ENCODE measurements around the gene METRN.
A peak's percentile ranks its signal among the peaks of the same experiment; 100 is the strongest.
"Not testable (repeated sequence)": the region's sequence is repeated elsewhere in the genome, so short reads cannot be mapped to it uniquely, and the experiment has no call there.

Gene METRN

DNA sequence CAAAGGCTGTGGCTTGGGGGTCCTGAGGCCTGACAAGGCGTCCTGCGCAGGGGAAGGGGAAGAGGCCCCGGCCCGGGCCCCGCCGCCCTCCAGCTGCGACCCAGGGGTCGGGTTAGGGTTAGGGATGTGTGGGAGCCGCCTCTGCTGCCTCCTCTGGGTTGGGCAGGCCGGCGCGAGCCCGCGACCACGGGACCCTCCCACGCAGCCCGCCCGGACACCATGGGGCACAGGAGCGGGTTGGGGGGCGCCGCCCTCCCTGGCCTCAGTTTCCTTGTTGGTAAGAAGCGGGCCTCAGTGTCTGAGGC is 25.5 kb downstream of the METRN start:
- no peak for DNase-seq

DNA sequence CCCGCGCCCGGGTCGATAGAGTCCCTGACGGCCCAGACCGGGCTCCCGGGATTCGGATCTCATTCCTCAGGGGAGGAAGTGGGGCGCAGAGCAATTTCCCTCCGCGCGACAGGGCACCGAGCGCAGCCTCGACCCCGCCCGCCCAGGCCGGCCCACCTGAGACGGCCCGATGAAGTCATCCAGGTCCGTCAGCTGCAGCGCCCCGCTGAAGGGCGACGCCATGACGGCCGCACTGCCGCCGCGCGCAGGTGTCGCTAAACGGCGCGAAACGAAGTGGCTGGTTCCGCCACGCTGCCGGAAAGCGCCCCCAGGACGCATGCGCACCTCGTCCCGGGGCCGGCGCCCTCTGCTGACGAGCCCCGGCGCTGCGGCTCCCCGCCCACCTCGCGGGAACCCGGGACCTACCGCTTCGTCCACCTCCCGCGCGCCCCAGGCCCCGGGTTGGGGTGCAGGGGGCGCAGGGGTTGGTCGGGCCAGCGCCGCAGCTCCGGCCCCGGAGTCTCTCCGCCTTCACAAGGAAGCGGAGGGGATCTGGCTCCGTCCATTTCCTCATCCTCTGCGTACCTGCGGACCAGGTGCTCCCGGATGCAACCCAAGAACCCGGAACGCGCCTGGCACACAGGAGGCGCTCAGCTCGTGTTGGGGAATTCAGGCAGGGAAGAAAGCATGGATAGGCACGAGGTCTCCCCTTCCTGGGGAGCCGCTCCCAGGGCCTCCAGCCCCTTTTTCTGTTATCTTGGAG is 26.0 kb downstream of the METRN start, which contains the start of gene CIAO3:
CIAO3 (minus strand) TSS at position 234 of the 742 bp plus-strand sequence; CDS start at position 222, 12 bp downstream.
- DNase-seq: peak; percentile 47

DNA sequence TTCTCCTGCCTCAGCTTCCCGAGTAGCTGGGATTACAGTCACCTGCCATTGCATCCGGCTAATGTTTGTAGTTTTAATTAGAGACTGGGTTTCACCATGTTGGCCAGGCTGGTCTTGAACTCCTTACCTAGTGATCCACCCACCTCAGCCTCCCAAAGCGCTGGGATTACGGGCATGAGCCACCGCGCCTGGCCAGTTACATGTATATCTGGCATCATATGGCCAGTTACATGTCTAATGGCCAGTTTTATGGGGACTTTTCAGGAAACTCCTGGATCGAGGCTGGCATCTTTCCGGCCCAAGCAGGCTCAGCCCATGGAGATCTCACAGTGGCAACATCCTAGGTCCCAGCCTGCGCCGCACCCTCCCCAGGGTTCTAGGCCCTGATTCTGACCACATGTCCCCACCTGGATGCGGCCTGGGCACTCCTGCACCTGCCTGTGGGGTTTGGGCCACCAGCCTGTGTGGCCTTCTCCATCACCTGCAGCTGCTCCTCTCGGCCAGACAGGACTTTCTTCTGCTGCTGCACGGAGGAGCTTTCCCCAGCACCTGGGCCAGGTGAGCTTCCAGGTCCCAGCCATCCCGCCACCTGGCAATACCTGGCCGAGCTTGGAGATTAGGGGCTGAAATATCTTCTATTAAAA is 27.2 kb downstream of the METRN start:
- no peak for DNase-seq

DNA sequence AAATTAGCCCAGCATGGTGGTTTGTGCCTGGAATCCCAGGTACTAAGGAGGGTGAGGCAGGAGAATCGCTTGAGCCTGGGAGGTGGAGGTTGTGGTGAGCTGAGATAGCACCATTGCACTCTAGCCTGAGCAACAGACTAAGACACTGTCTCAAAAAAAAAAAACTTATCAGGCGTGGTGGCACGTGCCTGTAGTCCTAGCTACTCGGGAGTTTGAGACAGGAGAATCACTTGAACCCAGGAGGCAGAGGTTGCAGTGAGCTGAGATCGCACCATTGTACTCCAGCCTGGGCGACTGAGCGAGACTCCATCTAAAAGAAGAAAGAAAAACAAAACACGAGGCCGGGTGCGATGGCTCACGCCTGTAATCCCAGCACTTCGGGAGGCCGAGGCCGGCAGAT is 28.0 kb downstream of the METRN start:
- DNase-seq: not testable (repeated sequence)

DNA sequence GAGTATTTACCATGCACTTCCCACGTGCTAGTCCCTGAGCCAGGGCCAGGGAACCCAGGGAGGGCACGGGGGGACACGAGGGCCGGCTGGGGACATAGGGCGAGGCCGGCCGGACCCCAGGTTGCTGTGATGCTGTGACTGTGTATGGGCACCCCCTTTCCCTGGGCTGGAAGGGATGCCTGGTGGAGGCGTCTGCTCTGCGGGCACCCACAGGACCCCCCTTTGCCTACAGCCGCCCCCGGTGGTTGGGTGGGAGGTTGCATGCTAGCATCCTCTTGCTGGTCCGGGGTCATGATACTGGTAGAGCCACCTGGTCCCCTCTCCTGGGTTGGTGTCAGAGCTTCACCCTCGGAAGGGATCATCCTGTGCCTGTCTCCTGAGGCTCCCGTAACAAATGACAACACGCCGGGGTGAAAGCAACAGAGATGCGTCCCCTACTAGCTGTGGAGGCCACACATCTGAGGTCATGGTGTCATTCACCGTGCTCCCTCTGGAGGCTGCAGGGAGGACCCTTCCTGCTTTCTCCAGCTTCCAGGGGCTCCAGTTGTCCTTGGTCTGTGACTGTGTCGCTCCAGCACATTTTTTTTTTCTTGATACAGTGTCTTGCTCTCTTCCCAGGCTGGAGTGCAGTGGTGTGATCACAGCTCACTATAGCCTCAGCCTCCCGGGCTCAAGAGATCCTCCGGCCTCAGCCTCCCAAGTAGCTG is 29.0 kb downstream of the METRN start:
- DNase-seq: no peak

- DNase-seq: no peak
These were observed 30.8 kb downstream of the METRN start for GRCh38 chr16:745739-746138.

- DNase-seq: no peak
These were observed 31.7 kb downstream of the METRN start for GRCh38 chr16:746637-747036.

DNA sequence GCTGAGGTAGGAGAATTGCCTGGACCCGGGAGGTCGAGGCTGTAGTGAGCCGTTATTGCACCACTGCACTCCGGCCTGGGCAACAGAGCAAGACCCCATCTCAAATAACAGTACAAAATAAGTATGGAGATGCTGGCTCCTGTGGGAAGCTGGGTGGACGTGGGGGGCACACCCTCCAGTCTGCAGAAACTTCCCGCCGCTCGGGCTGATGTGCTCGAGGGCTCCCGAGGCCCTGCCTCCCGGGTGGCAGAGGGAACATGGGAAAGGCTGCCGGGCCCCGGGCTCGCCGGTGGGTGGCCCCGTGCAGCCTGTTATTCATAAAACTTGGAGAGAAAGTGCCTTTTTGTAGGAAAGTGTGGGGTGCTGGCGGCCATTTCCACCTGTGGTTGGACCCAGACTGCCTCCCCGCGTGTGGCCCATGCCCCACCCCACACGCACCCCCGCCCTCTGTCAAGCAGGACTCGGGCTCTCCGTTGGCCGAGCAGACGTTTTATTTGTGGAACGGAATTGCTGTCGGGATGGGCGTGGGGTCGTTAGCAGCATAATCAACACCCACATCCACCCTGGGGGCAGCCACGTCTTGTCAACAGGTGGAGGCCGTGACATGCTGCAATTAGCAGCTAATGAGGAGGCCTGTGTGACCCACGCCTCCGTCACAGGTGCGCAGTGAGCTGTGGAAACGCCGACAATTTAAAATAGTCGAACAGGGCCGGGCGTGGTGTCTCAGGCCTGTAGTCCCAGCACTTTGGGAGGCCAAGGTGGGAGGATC is 33.2 kb downstream of the METRN start:
- DNase-seq: no peak

- no peak for DNase-seq
These were observed 34.1 kb downstream of the METRN start for GRCh38 chr16:749010-749409.

DNA sequence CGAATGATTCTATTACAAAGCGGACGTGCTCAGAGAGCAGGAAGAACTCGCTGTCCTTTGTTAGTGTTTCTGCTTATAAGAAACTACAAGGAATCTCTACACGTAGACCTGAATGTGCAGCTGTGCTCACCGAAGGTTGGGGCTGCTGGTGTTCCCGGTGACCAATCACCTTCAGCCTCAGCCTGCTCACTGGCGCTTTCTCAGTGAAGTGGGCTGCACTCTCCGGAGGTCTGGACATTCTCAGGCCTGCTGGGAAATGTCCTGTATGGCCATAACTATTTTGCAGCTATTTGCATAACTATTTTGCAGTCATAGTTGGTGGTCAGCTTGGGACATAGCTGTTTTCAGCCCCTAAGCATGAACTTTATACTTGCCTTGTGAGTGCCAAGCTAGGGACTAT is 35.6 kb downstream of the METRN start:
- no peak for DNase-seq

DNA sequence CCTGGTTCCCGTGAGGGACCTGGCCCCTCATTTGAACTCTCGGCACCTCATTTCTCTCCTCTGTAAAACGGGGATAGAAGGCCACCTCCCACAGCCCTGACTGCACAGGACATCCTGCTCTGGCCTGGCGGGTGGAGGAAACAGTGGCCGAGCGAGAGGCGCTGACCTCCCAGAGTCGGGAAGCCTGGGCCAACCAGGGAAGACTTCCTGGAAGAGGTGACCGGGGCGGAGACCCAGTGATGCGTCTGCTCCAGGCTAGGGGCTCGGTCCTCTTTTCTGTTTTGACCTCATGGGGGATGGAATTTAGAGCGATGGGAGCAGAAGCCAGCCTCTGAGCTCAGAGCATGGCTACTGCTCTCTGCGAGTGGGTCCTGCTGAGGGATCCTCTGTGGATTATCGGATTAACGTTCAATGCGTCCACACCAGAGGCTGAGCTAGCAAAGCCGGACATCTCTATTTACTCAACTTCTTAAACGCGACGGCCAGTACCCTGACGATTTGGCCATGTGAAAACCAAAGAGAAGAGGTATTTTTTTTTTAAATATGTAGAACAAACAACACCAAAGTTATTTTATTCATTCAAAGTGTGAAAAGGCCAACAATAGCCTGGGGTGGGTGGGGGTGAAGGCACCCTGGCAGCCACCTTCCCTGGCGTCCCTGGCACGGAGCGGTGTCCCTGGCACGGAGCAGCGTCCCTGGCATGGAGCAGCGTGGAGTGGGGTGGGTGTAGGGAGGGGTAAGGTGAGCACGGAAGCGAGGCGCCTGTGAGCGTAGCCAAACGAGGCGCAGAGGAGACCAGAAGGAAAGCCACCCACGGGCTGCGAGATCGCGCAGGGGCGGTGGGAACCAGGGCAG is 36.5 kb downstream of the METRN start:
- DNase-seq: no peak

DNA sequence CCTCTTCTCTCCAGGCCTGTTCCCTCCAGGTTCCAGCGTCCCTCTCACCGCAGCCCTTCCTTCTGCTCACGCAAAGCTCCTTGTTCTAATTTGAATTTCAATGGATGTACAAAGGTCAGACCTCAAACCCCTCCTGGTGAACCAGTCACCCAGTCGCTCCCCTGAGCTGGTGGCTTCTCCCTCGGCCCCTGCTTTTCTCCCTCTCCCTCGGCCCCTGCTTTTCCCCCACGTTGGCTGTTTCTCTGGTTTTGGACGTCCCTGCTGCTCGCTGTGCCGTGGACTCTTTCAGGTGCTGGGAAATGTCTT is 37.0 kb downstream of the METRN start:
- no peak for DNase-seq

DNA sequence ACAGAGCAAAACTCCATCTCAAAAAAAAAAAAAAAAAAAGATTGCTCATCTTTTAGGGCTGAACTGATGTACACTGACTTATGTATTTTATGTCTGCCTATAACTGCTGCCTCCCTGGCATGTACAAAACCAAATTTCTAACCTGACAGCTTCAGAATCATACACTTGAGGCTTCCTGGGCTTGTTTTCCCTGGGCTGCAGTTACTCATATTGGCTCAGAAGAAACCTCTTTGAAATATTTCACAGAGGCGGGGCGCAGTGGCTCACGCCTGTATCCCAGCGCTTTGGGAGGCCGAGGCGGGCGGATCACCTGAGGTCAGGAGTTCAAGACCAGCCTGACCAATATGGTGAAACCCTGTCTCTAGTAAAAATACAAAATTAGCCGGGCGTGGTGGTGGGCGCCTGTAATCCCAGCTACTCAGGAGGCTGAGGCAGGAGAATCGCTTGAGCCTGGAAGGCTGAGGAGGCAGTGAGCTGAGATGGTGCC is 39.2 kb downstream of the METRN start:
- DNase-seq: not testable (repeated sequence)

DNA sequence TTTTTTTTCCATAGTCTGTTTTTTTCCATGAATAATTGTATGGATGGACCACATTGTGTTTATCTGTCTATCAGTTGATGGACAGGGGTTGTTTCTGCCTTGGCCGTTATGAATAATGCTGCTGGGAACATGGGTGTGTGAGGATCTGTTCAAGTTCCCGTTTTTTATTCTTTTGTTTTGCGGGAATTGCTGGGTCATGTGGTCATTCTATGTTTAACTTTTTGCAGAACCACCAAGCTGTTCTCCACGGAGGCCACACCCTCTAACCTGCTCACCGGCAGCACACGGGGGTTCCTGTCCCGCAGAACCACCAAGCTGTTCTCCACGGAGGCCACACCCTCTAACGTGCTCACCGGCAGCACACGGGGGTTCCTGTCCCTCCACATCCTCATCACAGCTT is 39.7 kb downstream of the METRN start:
- no peak for DNase-seq

DNA sequence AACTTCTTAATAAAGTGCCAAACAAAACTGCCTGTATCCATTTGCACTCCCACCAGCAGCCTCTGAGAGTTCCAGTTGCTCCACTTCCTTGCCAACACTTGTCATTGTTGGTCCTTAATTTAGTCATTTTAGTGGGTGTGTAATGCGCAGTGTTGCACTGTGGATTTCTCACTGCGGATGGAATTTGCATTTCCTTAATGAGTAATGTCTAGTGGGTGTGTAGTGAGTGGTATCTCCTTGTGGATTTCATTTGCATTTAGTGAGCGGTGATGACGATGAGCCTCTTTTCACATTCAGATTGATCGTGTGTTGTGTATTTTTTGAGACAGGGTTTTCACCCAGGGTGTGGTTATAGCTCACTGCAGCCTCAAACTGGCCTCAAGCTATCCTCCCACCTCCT is 41.5 kb downstream of the METRN start:
- DNase-seq: no peak

- no peak for DNase-seq
These were observed 44.4 kb downstream of the METRN start for GRCh38 chr16:759110-759910.

- DNase-seq: no peak
These were observed 45.1 kb downstream of the METRN start for GRCh38 chr16:760065-760464.

DNA sequence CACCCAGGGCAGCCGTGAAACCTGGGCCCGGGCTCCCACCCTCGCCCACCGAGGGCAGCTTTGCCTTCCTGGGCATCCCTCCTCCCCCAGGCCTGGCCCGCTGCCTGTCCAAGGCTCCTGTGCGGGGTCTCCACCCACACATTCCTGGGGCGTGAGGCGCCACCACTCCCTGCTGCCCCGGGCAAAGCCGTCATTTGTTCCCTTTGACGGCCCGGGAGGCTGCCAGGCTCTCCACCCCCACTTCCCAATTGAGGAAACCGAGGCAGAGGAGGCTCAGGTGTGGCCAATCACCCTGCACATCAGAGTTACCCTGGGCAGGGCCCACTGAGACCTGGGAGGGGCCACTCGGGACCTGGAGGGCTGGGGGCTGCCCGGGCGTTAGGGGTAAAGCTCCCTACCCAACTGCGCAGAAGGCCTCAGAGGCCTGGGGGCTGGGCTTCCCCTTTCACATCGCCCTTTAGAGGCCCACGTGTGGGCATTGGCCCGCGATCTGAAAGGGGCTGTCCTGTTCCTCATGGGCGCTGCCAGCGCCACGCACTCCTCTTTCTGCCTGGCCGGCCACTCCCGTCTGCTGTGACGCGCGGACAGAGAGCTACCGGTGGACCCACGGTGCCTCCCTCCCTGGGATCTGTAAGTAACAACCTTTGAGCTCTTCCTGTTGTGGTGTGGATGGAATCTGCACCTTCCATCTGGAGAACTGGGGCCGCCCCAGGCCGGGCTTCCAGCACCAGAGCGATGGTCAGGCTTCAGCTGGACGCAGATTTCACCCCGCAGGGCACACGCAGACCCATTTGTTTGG is 45.8 kb downstream of the METRN start, which contains the start of gene MSLN:
MSLN (plus strand) TSS at position 190 of the 799 bp plus-strand sequence. CDS start 1,947 bp downstream, outside the sequence.
- DNase-seq: no peak

DNA sequence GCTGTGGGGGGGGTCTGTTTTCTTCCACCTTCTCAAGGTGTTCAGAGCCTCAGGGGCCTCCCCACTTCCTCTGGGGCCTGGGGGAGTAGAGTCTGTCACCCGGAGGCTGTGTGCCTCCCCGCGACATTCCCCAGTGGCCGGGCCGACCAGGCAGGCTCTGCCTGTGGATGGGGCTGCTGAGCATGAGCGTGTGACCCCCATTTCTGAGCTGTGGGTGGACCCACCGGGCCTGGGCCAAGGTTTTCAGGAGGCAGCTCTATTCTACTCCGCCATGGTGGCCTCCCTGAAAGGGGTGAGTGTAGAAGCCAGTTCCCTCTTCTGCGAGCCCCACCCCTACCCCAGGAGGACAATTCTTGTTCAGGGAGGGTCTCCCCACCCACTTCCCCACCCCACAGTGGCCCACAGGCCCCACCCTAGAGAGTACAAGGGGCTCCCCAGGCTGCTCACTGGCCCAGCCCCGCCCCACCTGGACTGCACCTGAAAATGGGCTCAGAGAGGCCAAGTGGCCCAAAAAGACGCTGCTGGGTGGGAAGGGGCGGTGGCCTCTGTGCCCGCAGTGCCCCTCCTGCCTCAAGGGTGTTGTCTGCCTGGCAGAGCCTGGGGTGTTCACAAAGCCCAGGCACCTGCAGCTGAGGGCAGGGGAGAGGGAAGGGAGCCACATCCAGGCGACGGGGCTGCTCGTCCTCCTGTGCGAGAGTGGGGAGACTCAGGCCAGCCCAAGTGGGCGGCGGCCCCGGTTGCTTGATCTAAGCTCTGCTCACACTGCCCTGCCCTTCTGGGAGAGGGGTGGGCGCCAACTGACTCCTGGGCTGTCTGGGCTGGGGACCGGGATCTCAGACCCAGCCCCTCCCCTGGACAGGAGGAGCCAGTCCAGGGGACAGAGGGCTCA is 47.0 kb downstream of the METRN start:
- no peak for DNase-seq

Measured in NCI-H2081 treated with DMSO at 0.1 percent for 48 hours (cell line).